Stomach (tissue), 4 donors: ENCODE data around the gene LRP3.

Source experiments
- CTCF ChIP-seq, 7 experiments: fragments of 450-650 bp in 4 of 7; fragments of 200-600 bp in 3 of 7; sonication (generic) in 3 of 7; IDR thresholded peaks; one replicate each; pipeline ENCODE4 v1.5.1; 2016 to 2019; ENCODE audit warnings: antibody characterized with exemption in 7 of 7, control low read depth in 2 of 7, mild to moderate bottlenecking in 1 of 7
- EP300 ChIP-seq: sonication (generic); formaldehyde crosslinking; IDR thresholded peaks from one replicate; pipeline ENCODE4 v1.6.1; 2017; ENCODE audit warnings: antibody characterized with exemption
- POLR2A ChIP-seq, 4 donors: fragments of 450-650 bp; IDR thresholded peaks; one replicate each; pipeline ENCODE4 v1.6.1; 2016; ENCODE audit warnings: antibody characterized with exemption in 4 of 4, control low read depth in 2 of 4, mild to moderate bottlenecking in 1 of 4, moderate library complexity in 1 of 4
- POLR2AphosphoS5 ChIP-seq, 3 donors: sonication (generic); formaldehyde crosslinking; IDR thresholded peaks; one replicate each; pipeline ENCODE4 v1.6.1; 2016; ENCODE audit warnings: antibody characterized with exemption in 3 of 3

DNA sequence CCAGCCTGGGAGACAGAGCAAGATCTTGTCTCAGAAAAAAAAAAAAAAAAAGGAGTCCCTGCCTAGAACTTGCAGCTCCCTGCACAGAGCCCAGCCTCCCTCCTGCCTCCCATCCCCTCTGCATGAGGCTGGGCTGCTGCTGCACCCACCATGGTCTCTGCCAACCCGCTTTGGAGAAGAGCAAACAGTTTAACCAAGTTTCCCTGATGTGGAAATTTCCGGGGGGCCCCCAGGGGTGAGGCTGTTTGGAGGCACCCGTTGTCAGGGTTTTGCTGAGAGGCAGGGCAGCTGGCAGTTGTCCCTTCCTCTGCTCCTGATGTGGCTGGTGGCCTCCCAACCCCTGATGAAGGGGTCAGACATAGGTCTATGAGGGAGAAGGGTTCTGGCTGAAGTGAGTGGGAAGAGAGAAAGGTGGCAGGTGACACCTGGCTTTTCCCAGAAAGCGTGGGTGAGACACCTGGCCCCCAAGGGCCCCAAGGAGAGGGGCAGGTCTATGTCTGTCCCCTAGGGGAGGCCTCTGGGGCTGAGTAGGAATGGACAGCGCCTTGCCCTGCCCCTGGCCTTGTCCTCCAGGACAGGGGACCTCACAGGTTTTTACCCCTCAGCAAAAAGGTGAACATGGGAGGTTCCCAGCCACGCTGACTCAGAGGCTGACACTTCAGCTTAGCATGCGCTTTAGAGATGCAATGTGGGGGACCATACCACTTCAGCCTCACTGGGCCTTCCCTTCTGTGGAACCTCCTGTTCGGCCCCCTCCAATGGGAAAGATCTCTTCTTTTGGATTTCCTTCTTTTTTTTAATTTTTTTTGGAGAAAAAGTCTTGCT is 5.5 kb downstream of the LRP3 start:
- TF ChIP-seq POLR2A (IDR thresholded peaks at IDR 0.05) (no peak), EP300 (no peak), CTCF (IDR thresholded peaks at IDR 0.05) (no peak), POLR2AphosphoS5 (IDR thresholded peaks at IDR 0.05) (no peak)
